T-cell (primary cell): ENCODE measurements around the gene RNASE8. TPM values are rescaled to one million over a fixed set of nuclear protein-coding genes. Genes with fewer than 3 reads are reported as not detected.

Experiments used
- ATAC-seq, 4 experiments: fragments of 200-7000 bp in 3 of 4; fragments of 150-1000 bp in 1 of 4; cut with Tn5 transposase; replicated peaks in 1 of 4; 1 replicate in 3 of 4; 2 replicates in 1 of 4; pipeline ENCODE4 v1.10.0; 2021; ENCODE audit warnings: moderate library complexity in 3 of 4, mild to moderate bottlenecking in 2 of 4, moderate number of reproducible peaks in 1 of 4
- CTCF ChIA-PET, 2 donors: fragments of 300-600 bp; sonication (Branson Sonifier 250); formaldehyde crosslinking; loops; one replicate each; lab custom pipeline; 2022; ENCODE audit warnings: antibody characterized with exemption in 2 of 2; lab: Charles Lee
- POLR2A ChIA-PET, 2 donors: fragments of 300-600 bp; sonication (Branson Sonifier 250); formaldehyde crosslinking; loops; one replicate each; lab custom pipeline; 2022; ENCODE audit warnings: antibody characterized with exemption in 2 of 2; lab: Charles Lee
- DNase-seq, 35 experiments: peaks; one replicate each; pipeline versions ENCODE4 v3.0.0 to v3.0.0-alpha.2; 2013 to 2023
- H3K27ac ChIP-seq: one replicate; pipeline ENCODE4 v1.5.1; 2013; ENCODE audit warnings: low read length
- H3K27me3 ChIP-seq, 2 experiments: replicated peaks in 1 of 2; 1 replicate in 1 of 2; 2 replicates in 1 of 2; pipeline versions ENCODE4 v1.6.1 to v1.7.0; 2013; ENCODE audit warnings: low read length in 1 of 2, mixed read lengths in 1 of 2; ENCODE audit not compliant: control insufficient read depth in 2 of 2, insufficient read depth in 2 of 2; ENCODE audit errors: extremely low read depth in 1 of 2
- H3K36me3 ChIP-seq, 2 donors: 1 replicate in 1 of 2; 2 replicates in 1 of 2; pipeline versions ENCODE4 v1.6.1 to v1.7.0; 2013; ENCODE audit warnings: low read length in 1 of 2; ENCODE audit not compliant: control insufficient read depth in 2 of 2, insufficient read depth in 1 of 2; ENCODE audit errors: extremely low read depth in 1 of 2
- H3K4me1 ChIP-seq, 2 experiments: 1 replicate in 1 of 2; 2 replicates in 1 of 2; pipeline versions ENCODE4 v1.6.1 to v1.7.0; 2013; ENCODE audit warnings: low read length in 2 of 2, mixed read lengths in 1 of 2; ENCODE audit not compliant: insufficient read depth in 2 of 2, control insufficient read depth in 1 of 2; ENCODE audit errors: extremely low read depth in 1 of 2
- H3K4me3 ChIP-seq, 2 donors: 1 replicate in 1 of 2; 2 replicates in 1 of 2; pipeline versions ENCODE4 v1.5.1 to v1.7.0; 2013; ENCODE audit warnings: mild to moderate bottlenecking in 2 of 2, low read length in 1 of 2, moderate library complexity in 1 of 2; ENCODE audit not compliant: control insufficient read depth in 1 of 2; ENCODE audit errors: extremely low read depth in 1 of 2
- H3K9me3 ChIP-seq: 2 replicates; pipeline ENCODE4 v1.7.0; 2013
- H3K27ac Mint-ChIP-seq, 2 donors: one replicate each; pipeline ENCODE4 v1.8.0; 2020 to 2021; ENCODE audit warnings: mild to moderate bottlenecking in 2 of 2, mixed read lengths in 2 of 2
- H3K27me3 Mint-ChIP-seq, 2 donors: one replicate each; pipeline ENCODE4 v1.8.0; 2021 to 2022; ENCODE audit warnings: mixed read lengths in 2 of 2
- H3K36me3 Mint-ChIP-seq: one replicate; pipeline ENCODE4 v1.8.0; 2021; ENCODE audit warnings: mixed read lengths
- H3K4me1 Mint-ChIP-seq, 3 donors: one replicate each; pipeline ENCODE4 v1.8.0; 2020 to 2022; ENCODE audit warnings: mixed read lengths in 3 of 3, mild to moderate bottlenecking in 1 of 3
- H3K4me3 Mint-ChIP-seq, 3 donors: one replicate each; pipeline ENCODE4 v1.8.0; 2020 to 2022; ENCODE audit warnings: mild to moderate bottlenecking in 3 of 3, mixed read lengths in 3 of 3, moderate library complexity in 3 of 3
- H3K9me3 Mint-ChIP-seq, 3 donors: one replicate each; pipeline ENCODE4 v1.8.0; 2020 to 2022; ENCODE audit warnings: mixed read lengths in 3 of 3
- WGBS: methylation state at CpG from one replicate; pipeline ENCODE4 v1.1.5; 2013; ENCODE audit warnings: missing lambda C conversion rate; ENCODE audit not compliant: insufficient coverage; 5-methylcytosine and 5-hydroxymethylcytosine counted together
- total RNA-seq, 35 experiments: library from RNA in 6 of 35; stranded (reverse) in 6 of 35; fragments of 120-200 nt in 1 of 35; gene quantifications; one replicate each; pipeline versions ENCODE4 v1.2.1 to v1.2.4 and lab custom pipeline; 2013 to 2026

RNASE8 gene
- total RNA-seq, 5 donors from 2014 or later (not counting 1 experiment from before 2014, with no cell fraction given): not detected

GRCh38 chr14:21032326-21033132 lies 25.1 kb upstream of the RNASE8 start:
- POLR2A ChIA-PET: interaction anchor here in 1 of 2 donors (0.6 kb wide), 1 partner anchor 225 kb away, joined by 6 read pairs; no protein-coding TSS in a partner anchor
- H3K4me1 Mint-ChIP-seq: no peaks in the 10 kb centered on the region

GRCh38 chr14:21033133-21033698 lies 24.4 kb upstream of the RNASE8 start:
- Histone ChIP-seq H3K4me1 (no peaks in the 10 kb centered on the region), H3K27me3 (peaks cover 0 to 18% of the 10 kb centered on the region in 2 experiments), H3K4me3 (no peak overlapping the region), H3K9me3 (no peaks in the 10 kb centered on the region), H3K27ac (no peak overlapping the region), H3K36me3 (no peaks in the 10 kb centered on the region)
- no peak overlapping the region for H3K4me3 Mint-ChIP-seq
- ChIA-PET POLR2A (interaction anchor here in 1 of 2 donors (0.6 kb wide), 1 partner anchor 224 kb away, joined by 6 read pairs; no protein-coding TSS in a partner anchor), CTCF (interaction anchor here in 1 of 2 donors (0.8 to 1.5 kb wide), 2 partner anchors 14 to 19 kb away, joined by 4 to 7 read pairs; no protein-coding TSS in a partner anchor)
- ATAC-seq (no peak), DNase-seq (no peak)
- no peaks in the 10 kb centered on the region for H3K9me3 Mint-ChIP-seq
- H3K27me3 Mint-ChIP-seq: peaks cover 0 to 3% of the 10 kb centered on the region in 2 donors
- no peak overlapping the region for H3K27ac Mint-ChIP-seq
- H3K36me3 Mint-ChIP-seq: no peaks in the 10 kb centered on the region
- 90% methylated on average over 4 of the region's 4 CpGs for WGBS
- H3K4me1 Mint-ChIP-seq: no peaks in the 10 kb centered on the region

More at GRCh38 chr14:21032326-21033132, 25.1 kb upstream of the RNASE8 start:
- Mint-ChIP-seq H3K9me3 (no peaks in the 10 kb centered on the region), H3K27ac (no peak overlapping the region), H3K4me3 (no peak overlapping the region), H3K27me3 (peaks cover 0 to 3% of the 10 kb centered on the region in 2 donors), H3K36me3 (no peaks in the 10 kb centered on the region)
- Histone ChIP-seq H3K4me3 (no peak overlapping the region), H3K27ac (no peak overlapping the region), H3K9me3 (no peaks in the 10 kb centered on the region), H3K4me1 (no peaks in the 10 kb centered on the region), H3K27me3 (peaks cover 0 to 18% of the 10 kb centered on the region in 2 experiments), H3K36me3 (no peaks in the 10 kb centered on the region)
- WGBS: 89% methylated on average over 3 of the region's 5 CpGs
- CTCF ChIA-PET: interaction anchor here (1.0 to 1.5 kb wide), 2 partner anchors 17 to 18 kb away, joined by 3 to 7 read pairs; no protein-coding TSS in a partner anchor
- DNase-seq (no peak), ATAC-seq (no peak)

GRCh38 chr14:21034707-21035106 lies 22.9 kb upstream of the RNASE8 start, which contains the start of gene RNASE13:
Gene RNASE13 (minus strand): TSS chr14:21034807. CDS start chr14:21034288, 519 bp downstream.
- no peaks in the 10 kb centered on the region for H3K36me3 ChIP-seq
- H3K4me1 Mint-ChIP-seq: no peaks in the 10 kb centered on the region
- ChIA-PET CTCF (interaction anchor here in 1 of 2 donors (1.0 to 3.2 kb wide), 2 partner anchors 20 to 26 kb away, joined by 4 to 21 read pairs; no protein-coding TSS in a partner anchor), POLR2A (no interaction called here)
- peaks cover 0 to 3% of the 10 kb centered on the region in 2 donors for H3K27me3 Mint-ChIP-seq
- 70% methylated on average over 3 of the region's 5 CpGs for WGBS
- ATAC-seq (no peak), DNase-seq (no peak)
- no peaks in the 10 kb centered on the region for H3K9me3 Mint-ChIP-seq
- no peak within 1 kb of the TSS for H3K4me3 Mint-ChIP-seq
- no peaks in the 10 kb centered on the region for H3K4me1 ChIP-seq
- no peak within 1 kb of the TSS for H3K4me3 ChIP-seq
- H3K27ac Mint-ChIP-seq: no peak within 1 kb of the TSS
- no peaks in the 10 kb centered on the region for H3K36me3 Mint-ChIP-seq
- H3K27me3 ChIP-seq: peaks cover 0 to 18% of the 10 kb centered on the region in 2 experiments
- no peak within 1 kb of the TSS for H3K27ac ChIP-seq
- H3K9me3 ChIP-seq: no peaks in the 10 kb centered on the region

- Histone ChIP-seq H3K4me1 (no peaks in the 10 kb centered on the region), H3K9me3 (no peaks in the 10 kb centered on the region), H3K36me3 (no peaks in the 10 kb centered on the region), H3K4me3 (no peak overlapping the region), H3K27me3 (peaks cover 0 to 11% of the 10 kb centered on the region in 2 experiments), H3K27ac (no peak overlapping the region)
- Mint-ChIP-seq H3K9me3 (no peaks in the 10 kb centered on the region), H3K4me3 (no peak overlapping the region), H3K27ac (no peak overlapping the region), H3K36me3 (no peaks in the 10 kb centered on the region), H3K27me3 (peaks cover 0 to 3% of the 10 kb centered on the region in 2 donors), H3K4me1 (no peaks in the 10 kb centered on the region)
- CTCF ChIA-PET: interaction anchor here (0.6 to 3.2 kb wide), 4 partner anchors 22 to 57 kb away, joined by 3 to 21 read pairs (median 6); no protein-coding TSS in a partner anchor
- no peak for ATAC-seq
- no peak for DNase-seq
- 82% methylated on average over 5 of the region's 7 CpGs for WGBS
- POLR2A ChIA-PET: interaction anchor here in 1 of 2 donors (0.9 kb wide), 1 partner anchor 13 kb away, joined by 3 read pairs; no protein-coding TSS in a partner anchor
These were observed 20.9 kb upstream of the RNASE8 start for GRCh38 chr14:21036751-21037150.

GRCh38 chr14:21037156-21037555 lies 20.5 kb upstream of the RNASE8 start:
- 80% methylated on average over 1 of the region's 3 CpGs for WGBS
- Mint-ChIP-seq H3K36me3 (no peaks in the 10 kb centered on the region), H3K27ac (no peak overlapping the region), H3K4me1 (no peaks in the 10 kb centered on the region), H3K27me3 (peaks cover 3% of the 10 kb centered on the region in 2 donors), H3K4me3 (no peak overlapping the region), H3K9me3 (no peaks in the 10 kb centered on the region)
- peaks cover 0 to 8% of the 10 kb centered on the region in 2 experiments for H3K27me3 ChIP-seq
- no peak overlapping the region for H3K27ac ChIP-seq
- H3K4me1 ChIP-seq: no peaks in the 10 kb centered on the region
- no peak overlapping the region for H3K4me3 ChIP-seq
- DNase-seq: no peak
- POLR2A ChIA-PET: interaction anchor here in 1 of 2 donors (0.9 kb wide), 1 partner anchor 13 kb away, joined by 3 read pairs; no protein-coding TSS in a partner anchor
- no peak for ATAC-seq
- no peaks in the 10 kb centered on the region for H3K36me3 ChIP-seq
- CTCF ChIA-PET: interaction anchor here (0.6 to 2.3 kb wide), 2 partner anchors 22 kb away, joined by 3 to 10 read pairs; no protein-coding TSS in a partner anchor
- H3K9me3 ChIP-seq: no peaks in the 10 kb centered on the region
